ENCODE measurements around the gene CLMN. TPM values are rescaled to one million over a fixed set of nuclear protein-coding genes. Genes with fewer than 3 reads are reported as not detected.

Gene CLMN
- total and polyA plus RNA-seq, 2 of the 13 experiments (the other 11 are each of a cell fraction or from before 2014, with no cell fraction given) = 15.1 to 16.7 TPM

DNA sequence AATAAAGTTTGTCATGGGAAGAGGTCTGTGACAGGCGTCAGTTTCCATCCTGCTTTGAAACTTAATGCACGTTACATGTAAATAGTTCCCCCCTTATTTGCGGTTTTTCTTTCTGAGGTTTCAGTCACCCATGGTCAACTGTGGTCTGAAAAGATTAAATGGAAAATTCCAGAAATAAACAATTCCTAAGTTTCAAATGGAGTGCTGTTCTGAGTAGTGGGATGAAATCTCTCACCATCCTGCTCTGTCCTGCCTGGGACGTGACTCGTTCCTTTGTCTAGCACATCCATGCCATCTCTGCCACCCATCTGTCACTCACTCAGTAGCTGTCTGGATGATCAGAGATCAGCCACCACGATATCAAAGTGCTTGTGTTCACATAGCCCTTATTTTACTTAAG is 111.1 kb downstream of the CLMN start:
- Histone ChIP-seq H3K4me1 (ENCODE audit: insufficient read depth, low read length) (peaks cover 25% of the 10 kb centered on the region), H4K20me1 (ENCODE audit: insufficient read depth, low read length) (no peaks in the 10 kb centered on the region), H3K27me3 (ENCODE audit: control insufficient read depth in 1 of 2, insufficient read depth in 2 of 2, low read length in 2 of 2) (no peaks in the 10 kb centered on the region), H3K79me2 (ENCODE audit: insufficient read depth, low read length) (no peaks in the 10 kb centered on the region), H3K4me2 (ENCODE audit: low read depth, low read length) (no peak overlapping the region), H2AFZ (ENCODE audit: low read length) (no peak overlapping the region), H3K4me3 (replicated peaks in 1 of 3; ENCODE audit: insufficient read depth in 1 of 3, low read depth in 2 of 3, low read length in 3 of 3) (no peak overlapping the region), H3K9ac (ENCODE audit: insufficient read depth, low read depth, low read length) (no peak overlapping the region), H3K36me3 (replicated peaks in 1 of 2; ENCODE audit: control insufficient read depth in 1 of 2, insufficient read depth in 2 of 2, low read length in 2 of 2) (peaks cover 0 to 15% of the 10 kb centered on the region in 2 experiments; a peak in 2 of 5 replicates), H3K27ac (ENCODE audit: extremely low read length, insufficient read depth, low read length) (no peak overlapping the region), H3K9me3 (ENCODE audit: low read length) (no peaks in the 10 kb centered on the region)
- ATAC-seq (no peak), FAIRE-seq (no peak), DNase-seq (ENCODE audit: low spot score) (no peak)
- WGBS (ENCODE audit: low lambda C conversion rate) = 96% methylated on average over 6 of the region's 6 CpGs
- intact Hi-C loops (cut with micrococcal nuclease; ENCODE audit: unreplicated experiment) (no loop called here), in situ Hi-C loops (cut with HindIII; ENCODE audit: extremely low pct_ligation_motif_present, low pct_unique_long_range_greater_than_20kb) (no loop called here)
- TF ChIP-seq ZBTB37 (CRISPR knock-in tag; IDR thresholded peaks at IDR 0.05) (no peak), ZNF615 (CRISPR knock-in tag; IDR thresholded peaks at IDR 0.05; ENCODE audit: borderline replicate concordance) (no peak), TAF15 (IDR thresholded peaks at IDR 0.05; ENCODE audit: low read depth, low read length, poor library complexity, severe bottlenecking) (no peak), IKZF4 (CRISPR knock-in tag; IDR thresholded peaks at IDR 0.05; ENCODE audit: borderline replicate concordance, low read depth, not compliant biosample characterization) (no peak), ZSCAN20 (CRISPR knock-in tag; IDR thresholded peaks at IDR 0.05; ENCODE audit: borderline replicate concordance) (no peak), MEIS2 (CRISPR knock-in tag; IDR thresholded peaks at IDR 0.05) (no peak), ZNF17 (CRISPR knock-in tag; IDR thresholded peaks at IDR 0.05) (no peak), GMEB1 (CRISPR knock-in tag; IDR thresholded peaks at IDR 0.05; ENCODE audit: borderline replicate concordance) (no peak), HCFC1 (IDR thresholded peaks at IDR 0.05; ENCODE audit: low read depth, low read length) (no peak), ZNF646 (CRISPR knock-in tag; IDR thresholded peaks at IDR 0.05) (no peak)
- POLR2A ChIA-PET = no interaction called here
- BruUV-seq (replicated peaks) = no TSS peak
- CTCF ChIA-PET (ENCODE audit: low intra/inter-chr PET ratio, low total read pairs) = no interaction called here

All from HepG2 (cell line).